Neural cell (in vitro differentiated cells): ENCODE results near the gene FCHO2. TPM values are rescaled to one million over a fixed set of nuclear protein-coding genes. Genes with fewer than 3 reads are reported as not detected.

Source experiments
- H2AFZ ChIP-seq: fragments of 200-600, 300-800 bp; sonication (generic), shearing (Covaris generic); 2 replicates; pipeline ENCODE4 v1.6.0; 2014; ENCODE audit warnings: low read depth, mild to moderate bottlenecking, antibody characterized with exemption, low read length, moderate library complexity
- H3F3A ChIP-seq: fragments of 200-600 bp; shearing (Covaris generic); 2 replicates; pipeline ENCODE4 v1.6.1; 2016; ENCODE audit warnings: mild to moderate bottlenecking, moderate library complexity, mixed read lengths, antibody characterized with exemption, low read length; ENCODE audit not compliant: insufficient read depth, poor library complexity, severe bottlenecking
- H3K27ac ChIP-seq: fragments of 200-600, 300-800 bp; sonication (generic), shearing (Covaris generic); 2 replicates; pipeline ENCODE4 v1.5.1; 2014; ENCODE audit warnings: mild to moderate bottlenecking, low read length, moderate library complexity
- H3K27me3 ChIP-seq: fragments of 300-800, 200-600 bp; sonication (generic), shearing (Covaris generic); 2 replicates; pipeline ENCODE4 v1.6.0; 2014; ENCODE audit warnings: mild to moderate bottlenecking, low read depth, low read length, moderate library complexity; ENCODE audit not compliant: insufficient read depth
- H3K36me3 ChIP-seq: fragments of 300-800, 200-600 bp; sonication (generic), shearing (Covaris generic); 2 replicates; pipeline ENCODE4 v1.5.1; 2014; ENCODE audit warnings: mild to moderate bottlenecking, antibody characterized with exemption, low read length, moderate library complexity; ENCODE audit not compliant: insufficient read depth
- H3K4me2 ChIP-seq: fragments of 300-800, 200-600 bp; sonication (generic), shearing (Covaris generic); 2 replicates; pipeline ENCODE4 v1.6.0; 2014; ENCODE audit warnings: mild to moderate bottlenecking, low read length
- H3K4me3 ChIP-seq: fragments of 300-800, 200-600 bp; sonication (generic), shearing (Covaris generic); 2 replicates; pipeline ENCODE4 v1.5.1; 2014; ENCODE audit warnings: mild to moderate bottlenecking, low read length, moderate library complexity
- H3K79me2 ChIP-seq: fragments of 200-600 bp; shearing (Covaris generic); replicated peaks from 2 replicates; pipeline ENCODE4 v1.6.0; 2014; ENCODE audit warnings: mild to moderate bottlenecking, low read length, moderate library complexity; ENCODE audit not compliant: insufficient read depth
- H3K9ac ChIP-seq: fragments of 300-800, 200-600 bp; sonication (generic), shearing (Covaris generic); 2 replicates; pipeline ENCODE4 v1.6.1; 2016; ENCODE audit warnings: mild to moderate bottlenecking, low read length, mixed read lengths
- H3K9me2 ChIP-seq: fragments of 200-600 bp; shearing (Covaris generic); 2 replicates; pipeline ENCODE4 v1.6.1; 2016; ENCODE audit warnings: mild to moderate bottlenecking, low read length, mixed read lengths; ENCODE audit not compliant: insufficient read depth
- H3K9me3 ChIP-seq: fragments of 200-600, 300-800 bp; sonication (generic), shearing (Covaris generic); 2 replicates; pipeline ENCODE4 v1.6.1; 2016; ENCODE audit warnings: mild to moderate bottlenecking, mixed run types, low read length, moderate library complexity, mixed read lengths
- H4K20me1 ChIP-seq: fragments of 200-600 bp; shearing (Covaris generic); 2 replicates; pipeline ENCODE4 v1.6.1; 2016; ENCODE audit warnings: mild to moderate bottlenecking, mixed run types; ENCODE audit not compliant: insufficient read depth
- EP300 ChIP-seq: fragments of 450-650 bp; conservative IDR thresholded peaks from 2 replicates; pipeline ENCODE4 v1.6.1; 2014; ENCODE audit warnings: antibody characterized with exemption, mild to moderate bottlenecking, moderate library complexity; ENCODE audit not compliant: poor library complexity, severe bottlenecking
- EZH2 ChIP-seq: fragments of 200-600, 300-800 bp; shearing (Covaris generic), sonication (generic); IDR thresholded peaks from 2 replicates; pipeline ENCODE4 v1.6.1; 2014; ENCODE audit warnings: antibody characterized with exemption, low read length, borderline replicate concordance, mild to moderate bottlenecking; ENCODE audit not compliant: insufficient read depth, poor library complexity, severe bottlenecking
- MXI1 ChIP-seq: fragments of 450-650 bp; conservative IDR thresholded peaks from 2 replicates; pipeline ENCODE4 v1.6.1; 2014; ENCODE audit warnings: antibody characterized with exemption, mild to moderate bottlenecking; ENCODE audit not compliant: poor library complexity, severe bottlenecking
- POLR2AphosphoS5 ChIP-seq: IDR thresholded peaks from 2 replicates; pipeline ENCODE4 v1.6.1; 2012
- RAD21 ChIP-seq: fragments of 450-650 bp; conservative IDR thresholded peaks from 2 replicates; pipeline ENCODE4 v1.6.1; 2014; ENCODE audit warnings: antibody characterized with exemption, mild to moderate bottlenecking, moderate library complexity
- SMC3 ChIP-seq: fragments of 450-650 bp; conservative IDR thresholded peaks from 2 replicates; pipeline ENCODE4 v1.6.1; 2014; ENCODE audit warnings: antibody characterized with exemption, mild to moderate bottlenecking, moderate library complexity; ENCODE audit not compliant: poor library complexity
- TAF1 ChIP-seq: IDR thresholded peaks from 2 replicates; pipeline ENCODE4 v1.6.1; 2012; ENCODE audit warnings: low read depth
- polyA plus RNA-seq: library from polyadenylated mRNA; depleted of rRNA; stranded (reverse); fragments of >200 nt; gene quantifications from 2 replicates; pipeline ENCODE4 v1.2.3, GENCODE V29; 2014
- TF ChIP-seq, protein P1 (sequence below): fragments of 450-650 bp; IDR thresholded peaks from 2 replicates; pipeline ENCODE4 v1.5.1; 2014; ENCODE audit warnings: antibody characterized with exemption, mild to moderate bottlenecking, moderate library complexity; ENCODE audit not compliant: poor library complexity, severe bottlenecking
- TF ChIP-seq, protein P2 (sequence below): IDR thresholded peaks from 2 replicates; pipeline ENCODE4 v1.6.1; 2012; ENCODE audit warnings: borderline replicate concordance

Gene FCHO2
- polyA plus RNA-seq, 1 donor from 2014 or later = 24.3 TPM

DNA sequence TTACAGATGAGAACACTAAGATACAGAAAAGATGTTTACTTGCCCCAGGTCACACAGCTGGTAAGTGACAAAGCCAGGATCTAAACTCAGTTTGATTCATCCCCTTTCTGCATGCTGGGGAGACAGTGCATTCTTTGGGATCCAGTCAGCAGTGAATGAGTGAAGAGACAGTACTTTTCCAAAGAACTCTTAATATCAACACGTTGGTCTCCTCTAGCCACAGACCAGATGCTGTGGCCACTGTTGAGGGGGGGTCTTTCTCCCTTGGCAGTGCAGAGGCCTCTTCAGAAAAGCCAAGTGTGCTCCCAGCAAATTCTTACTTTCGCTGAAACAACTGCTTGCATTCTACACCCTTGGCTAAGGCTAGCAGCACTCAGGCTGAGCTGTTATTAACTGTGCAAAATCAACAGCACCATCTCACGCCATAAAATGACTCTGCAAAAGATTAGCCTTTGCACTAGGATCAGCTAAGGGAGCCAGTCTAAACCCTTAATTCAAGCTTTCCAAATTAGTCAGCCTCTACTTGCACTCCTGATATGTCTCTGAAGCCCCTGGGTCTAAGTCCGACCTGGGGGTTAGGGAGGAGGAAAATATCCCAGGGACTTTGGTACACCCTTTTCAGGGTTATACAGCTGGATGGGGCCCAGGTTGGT lies 159.7 kb downstream of the FCHO2 start:
- no peaks in the 10 kb centered on the region for H4K20me1 ChIP-seq
- H3K36me3 ChIP-seq = no peaks in the 10 kb centered on the region
- no peaks in the 10 kb centered on the region for H3K9me3 ChIP-seq
- no peaks in the 10 kb centered on the region for H3F3A ChIP-seq
- no peak overlapping the region for H3K9ac ChIP-seq
- H3K4me3 ChIP-seq = no peak overlapping the region
- no peaks in the 10 kb centered on the region for H3K9me2 ChIP-seq
- H3K4me2 ChIP-seq = no peak overlapping the region
- H3K27me3 ChIP-seq = peaks cover 28% of the 10 kb centered on the region
- no peaks in the 10 kb centered on the region for H3K79me2 ChIP-seq
- no peak overlapping the region for H3K27ac ChIP-seq
- no peak overlapping the region for H2AFZ ChIP-seq
- TF ChIP-seq MXI1 = no peak
- TF ChIP-seq, protein P1, sequence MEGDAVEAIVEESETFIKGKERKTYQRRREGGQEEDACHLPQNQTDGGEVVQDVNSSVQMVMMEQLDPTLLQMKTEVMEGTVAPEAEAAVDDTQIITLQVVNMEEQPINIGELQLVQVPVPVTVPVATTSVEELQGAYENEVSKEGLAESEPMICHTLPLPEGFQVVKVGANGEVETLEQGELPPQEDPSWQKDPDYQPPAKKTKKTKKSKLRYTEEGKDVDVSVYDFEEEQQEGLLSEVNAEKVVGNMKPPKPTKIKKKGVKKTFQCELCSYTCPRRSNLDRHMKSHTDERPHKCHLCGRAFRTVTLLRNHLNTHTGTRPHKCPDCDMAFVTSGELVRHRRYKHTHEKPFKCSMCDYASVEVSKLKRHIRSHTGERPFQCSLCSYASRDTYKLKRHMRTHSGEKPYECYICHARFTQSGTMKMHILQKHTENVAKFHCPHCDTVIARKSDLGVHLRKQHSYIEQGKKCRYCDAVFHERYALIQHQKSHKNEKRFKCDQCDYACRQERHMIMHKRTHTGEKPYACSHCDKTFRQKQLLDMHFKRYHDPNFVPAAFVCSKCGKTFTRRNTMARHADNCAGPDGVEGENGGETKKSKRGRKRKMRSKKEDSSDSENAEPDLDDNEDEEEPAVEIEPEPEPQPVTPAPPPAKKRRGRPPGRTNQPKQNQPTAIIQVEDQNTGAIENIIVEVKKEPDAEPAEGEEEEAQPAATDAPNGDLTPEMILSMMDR = no peak
- TF ChIP-seq RAD21 = no peak
- no peak for TF ChIP-seq POLR2AphosphoS5
- TF ChIP-seq SMC3 = no peak
- TF ChIP-seq EP300 = no peak
- TF ChIP-seq, protein P2, sequence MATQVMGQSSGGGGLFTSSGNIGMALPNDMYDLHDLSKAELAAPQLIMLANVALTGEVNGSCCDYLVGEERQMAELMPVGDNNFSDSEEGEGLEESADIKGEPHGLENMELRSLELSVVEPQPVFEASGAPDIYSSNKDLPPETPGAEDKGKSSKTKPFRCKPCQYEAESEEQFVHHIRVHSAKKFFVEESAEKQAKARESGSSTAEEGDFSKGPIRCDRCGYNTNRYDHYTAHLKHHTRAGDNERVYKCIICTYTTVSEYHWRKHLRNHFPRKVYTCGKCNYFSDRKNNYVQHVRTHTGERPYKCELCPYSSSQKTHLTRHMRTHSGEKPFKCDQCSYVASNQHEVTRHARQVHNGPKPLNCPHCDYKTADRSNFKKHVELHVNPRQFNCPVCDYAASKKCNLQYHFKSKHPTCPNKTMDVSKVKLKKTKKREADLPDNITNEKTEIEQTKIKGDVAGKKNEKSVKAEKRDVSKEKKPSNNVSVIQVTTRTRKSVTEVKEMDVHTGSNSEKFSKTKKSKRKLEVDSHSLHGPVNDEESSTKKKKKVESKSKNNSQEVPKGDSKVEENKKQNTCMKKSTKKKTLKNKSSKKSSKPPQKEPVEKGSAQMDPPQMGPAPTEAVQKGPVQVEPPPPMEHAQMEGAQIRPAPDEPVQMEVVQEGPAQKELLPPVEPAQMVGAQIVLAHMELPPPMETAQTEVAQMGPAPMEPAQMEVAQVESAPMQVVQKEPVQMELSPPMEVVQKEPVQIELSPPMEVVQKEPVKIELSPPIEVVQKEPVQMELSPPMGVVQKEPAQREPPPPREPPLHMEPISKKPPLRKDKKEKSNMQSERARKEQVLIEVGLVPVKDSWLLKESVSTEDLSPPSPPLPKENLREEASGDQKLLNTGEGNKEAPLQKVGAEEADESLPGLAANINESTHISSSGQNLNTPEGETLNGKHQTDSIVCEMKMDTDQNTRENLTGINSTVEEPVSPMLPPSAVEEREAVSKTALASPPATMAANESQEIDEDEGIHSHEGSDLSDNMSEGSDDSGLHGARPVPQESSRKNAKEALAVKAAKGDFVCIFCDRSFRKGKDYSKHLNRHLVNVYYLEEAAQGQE = no peak
- TF ChIP-seq TAF1 = no peak
- no peak for TF ChIP-seq EZH2

DNA sequence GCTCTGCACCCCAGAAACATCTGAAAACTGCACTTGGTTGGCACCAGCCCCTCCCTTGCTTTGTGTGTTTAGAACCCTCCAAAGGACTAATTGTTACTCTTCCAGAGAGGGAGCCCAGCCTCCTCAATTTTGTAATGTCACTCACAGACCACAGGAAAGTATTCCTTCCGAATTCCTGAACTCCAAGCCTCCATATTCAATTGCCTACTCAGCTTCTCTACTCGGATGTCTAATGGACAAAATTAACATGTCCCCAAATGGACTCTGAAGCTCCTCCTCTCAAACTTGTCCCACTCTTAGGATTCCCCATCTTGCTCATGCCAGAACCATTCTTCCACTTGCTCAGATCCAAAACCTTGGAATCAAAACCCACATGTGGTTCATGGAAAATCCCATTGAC lies 160.7 kb downstream of the FCHO2 start:
- H2AFZ ChIP-seq = no peak overlapping the region
- H3K27me3 ChIP-seq = peaks cover 38% of the 10 kb centered on the region
- TF ChIP-seq RAD21 = no peak
- TF ChIP-seq EP300 = no peak
- TF ChIP-seq TAF1 = no peak
- TF ChIP-seq POLR2AphosphoS5 = no peak
- TF ChIP-seq SMC3 = no peak
- no peak for TF ChIP-seq MXI1
- no peak for TF ChIP-seq EZH2
- TF ChIP-seq, protein P1 = no peak
- TF ChIP-seq, protein P2 = no peak
- no peak overlapping the region for H3K4me2 ChIP-seq
- H3K36me3 ChIP-seq = no peaks in the 10 kb centered on the region
- H3K9me3 ChIP-seq = no peaks in the 10 kb centered on the region
- no peak overlapping the region for H3K4me3 ChIP-seq
- no peaks in the 10 kb centered on the region for H3K79me2 ChIP-seq
- no peaks in the 10 kb centered on the region for H3F3A ChIP-seq
- H3K9ac ChIP-seq = no peak overlapping the region
- no peaks in the 10 kb centered on the region for H3K9me2 ChIP-seq
- no peaks in the 10 kb centered on the region for H4K20me1 ChIP-seq
- no peak overlapping the region for H3K27ac ChIP-seq
